Ectodermal cell (in vitro differentiated cells): ENCODE data around the gene ROBO1.

Experiments
- H3K27ac ChIP-seq: 2 replicates; pipeline ENCODE4 v1.7.0; 2013; ENCODE audit warnings: mild to moderate bottlenecking, low read depth, low read length; ENCODE audit not compliant: insufficient read depth, poor library complexity, severe bottlenecking
- H3K27me3 ChIP-seq: 2 replicates; pipeline ENCODE4 v1.7.0; 2013; ENCODE audit warnings: mild to moderate bottlenecking, low read length; ENCODE audit not compliant: insufficient read depth, control insufficient read depth, poor library complexity, severe bottlenecking
- H3K36me3 ChIP-seq: one replicate; pipeline ENCODE4 v1.7.0; 2013; ENCODE audit warnings: low read length; ENCODE audit not compliant: control insufficient read depth, insufficient read depth
- H3K4me1 ChIP-seq: one replicate; pipeline ENCODE4 v1.7.0; 2013; ENCODE audit warnings: low read length; ENCODE audit not compliant: control insufficient read depth, insufficient read depth
- H3K4me3 ChIP-seq: 2 replicates; pipeline ENCODE4 v1.7.0; 2013; ENCODE audit warnings: low read depth, low read length, control low read depth; ENCODE audit not compliant: insufficient read depth
- H3K9me3 ChIP-seq: 2 replicates; pipeline ENCODE4 v1.7.0; 2013; ENCODE audit warnings: mild to moderate bottlenecking, low read length, moderate library complexity; ENCODE audit not compliant: control insufficient read depth
- WGBS, 2 experiments: methylation state at CpG; one replicate each; pipeline ENCODE4 v1.1.7; 2013; ENCODE audit warnings: missing lambda C conversion rate in 2 of 2; 5-methylcytosine and 5-hydroxymethylcytosine counted together

The ROBO1 gene

DNA sequence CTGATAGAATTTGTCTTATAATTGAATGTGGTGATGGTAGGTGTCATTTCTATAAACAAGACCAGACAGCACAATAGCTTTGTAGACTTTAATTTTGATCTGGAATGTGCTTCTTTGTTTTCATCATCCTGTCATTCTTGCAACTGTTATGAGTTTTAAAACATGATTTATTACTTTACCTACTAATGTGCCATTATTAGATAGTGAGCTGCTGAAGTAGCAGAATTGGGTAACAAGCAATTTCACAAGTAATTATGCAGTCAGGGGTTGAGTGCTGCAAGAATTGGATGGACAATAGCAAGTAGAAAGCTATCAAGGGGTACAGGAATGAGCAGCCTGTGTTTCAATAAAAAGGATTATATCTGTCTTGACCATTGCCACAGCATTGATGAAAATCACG, 975.6 kb downstream of the ROBO1 start:
- 83% methylated on average over 1 of the region's 1 CpG; no CpG with 5 or more reads in 1 of the 2 experiments for WGBS, 2 experiments
- Histone ChIP-seq H3K27ac (no peak overlapping the region), H3K9me3 (no peaks in the 10 kb centered on the region), H3K4me3 (no peak overlapping the region), H3K27me3 (no peaks in the 10 kb centered on the region), H3K4me1 (no peaks in the 10 kb centered on the region), H3K36me3 (no peaks in the 10 kb centered on the region)

- WGBS, 2 experiments: 77 to 84% methylated on average over 3 of the region's 3 CpGs
- Histone ChIP-seq H3K36me3 (no peaks in the 10 kb centered on the region), H3K27me3 (no peaks in the 10 kb centered on the region), H3K9me3 (no peaks in the 10 kb centered on the region), H3K4me3 (no peak overlapping the region), H3K4me1 (no peaks in the 10 kb centered on the region), H3K27ac (no peak overlapping the region)
Measured at GRCh38 chr3:78791753-78792152, 976.0 kb downstream of the ROBO1 start.

- Histone ChIP-seq H3K27me3 (no peaks in the 10 kb centered on the region), H3K4me1 (no peaks in the 10 kb centered on the region), H3K9me3 (no peaks in the 10 kb centered on the region), H3K4me3 (no peak overlapping the region), H3K36me3 (no peaks in the 10 kb centered on the region), H3K27ac (no peak overlapping the region)
- 100% methylated on average over 1 of the region's 2 CpGs for WGBS, 2 experiments
Measured at GRCh38 chr3:78788839-78789238, 979.0 kb downstream of the ROBO1 start.

DNA sequence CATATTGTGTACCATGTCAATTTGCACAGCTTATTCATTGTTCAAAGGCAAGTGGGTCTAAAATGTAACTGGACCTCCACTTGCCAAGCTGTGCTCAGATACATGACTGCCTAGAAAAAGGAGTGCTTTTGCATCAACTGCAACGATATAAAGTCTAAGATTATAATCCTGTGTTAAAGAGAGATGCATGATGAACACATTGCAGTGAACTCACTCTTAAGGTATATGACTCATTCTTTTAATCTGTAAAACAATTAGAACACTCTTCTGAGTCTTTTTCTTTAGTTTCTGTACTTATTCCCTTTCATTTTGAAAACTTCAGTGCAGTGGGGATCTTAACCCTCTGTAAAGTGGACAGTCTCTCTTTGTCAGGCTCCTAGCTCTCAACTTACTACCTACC, 982.8 kb downstream of the ROBO1 start:
- Histone ChIP-seq H3K36me3 (no peaks in the 10 kb centered on the region), H3K9me3 (no peaks in the 10 kb centered on the region), H3K27me3 (no peaks in the 10 kb centered on the region), H3K4me1 (no peaks in the 10 kb centered on the region), H3K27ac (no peak overlapping the region), H3K4me3 (no peak overlapping the region)
- 100% methylated on average over 1 of the region's 1 CpG for WGBS, 2 experiments

- H3K9me3 ChIP-seq: no peaks in the 10 kb centered on the region
- H3K27ac ChIP-seq: no peak overlapping the region
- H3K4me1 ChIP-seq: no peaks in the 10 kb centered on the region
- no peaks in the 10 kb centered on the region for H3K36me3 ChIP-seq
- H3K27me3 ChIP-seq: no peaks in the 10 kb centered on the region
- H3K4me3 ChIP-seq: no peak overlapping the region
Measured at GRCh38 chr3:78781351-78781750, 986.4 kb downstream of the ROBO1 start.

DNA sequence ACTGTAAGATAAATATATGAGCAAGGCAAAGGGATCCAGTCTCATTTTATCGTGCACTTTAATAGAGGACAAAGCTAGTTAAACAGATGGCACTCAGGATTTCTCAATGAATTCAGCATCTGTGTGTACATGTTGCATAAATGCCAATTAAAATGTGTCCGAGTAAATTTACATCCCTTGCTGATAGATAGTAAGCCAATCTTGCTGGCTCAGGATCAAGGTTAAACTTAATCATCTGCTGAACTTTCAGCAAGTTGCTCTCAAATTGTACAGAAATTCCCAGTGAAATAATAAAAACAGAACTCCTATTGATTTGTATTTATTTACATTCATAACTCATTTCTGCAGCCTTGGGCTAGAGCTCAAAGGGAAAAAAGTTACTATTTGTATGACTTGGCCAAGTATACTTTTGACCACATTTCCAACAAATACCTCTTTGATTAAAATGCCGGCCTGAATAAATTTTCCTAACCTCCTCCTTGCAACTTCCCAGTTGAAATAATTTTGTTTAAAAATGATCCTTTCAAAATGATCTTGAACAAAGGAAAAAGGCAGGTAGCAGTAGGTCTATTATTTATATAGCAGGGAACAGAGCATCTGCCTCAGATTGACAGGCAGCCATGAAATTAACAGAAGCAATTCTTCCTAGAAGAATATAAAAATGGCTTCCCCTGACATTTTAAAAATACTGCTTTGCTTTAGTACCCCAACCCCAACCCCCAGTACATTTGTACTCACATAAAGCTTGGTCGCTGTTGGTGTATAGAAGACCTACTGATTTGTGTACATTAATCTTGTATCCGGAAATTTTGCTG, 1001.9 kb downstream of the ROBO1 start:
- Histone ChIP-seq H3K36me3 (no peaks in the 10 kb centered on the region), H3K4me3 (no peak overlapping the region), H3K4me1 (no peaks in the 10 kb centered on the region), H3K9me3 (no peaks in the 10 kb centered on the region), H3K27me3 (no peaks in the 10 kb centered on the region), H3K27ac (no peak overlapping the region)
- WGBS, 2 experiments: 92 to 94% methylated on average over 4 to 5 of the region's 5 CpGs

DNA sequence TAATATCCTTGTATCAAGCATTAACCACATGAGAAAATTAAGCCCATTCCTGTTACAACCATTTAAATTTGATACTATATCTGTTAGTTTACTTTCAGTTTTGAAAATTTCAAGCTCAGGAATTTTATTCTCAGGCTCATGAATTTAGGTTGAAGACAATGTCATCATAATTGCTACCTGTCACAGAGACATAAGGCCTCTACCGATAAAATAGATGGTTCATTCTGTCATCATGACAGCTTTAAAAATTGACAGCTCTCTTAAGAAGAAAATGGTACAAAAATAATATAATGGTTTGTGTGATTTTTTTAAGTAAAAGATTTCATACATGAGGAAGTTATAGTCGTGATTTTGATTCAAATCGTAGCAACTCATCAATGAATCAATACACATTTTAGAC, 1003.2 kb downstream of the ROBO1 start:
- H3K36me3 ChIP-seq: no peaks in the 10 kb centered on the region
- no peak overlapping the region for H3K4me3 ChIP-seq
- H3K4me1 ChIP-seq: no peaks in the 10 kb centered on the region
- 80 to 100% methylated on average over 1 to 3 of the region's 3 CpGs for WGBS, 2 experiments
- no peak overlapping the region for H3K27ac ChIP-seq
- H3K27me3 ChIP-seq: no peaks in the 10 kb centered on the region
- H3K9me3 ChIP-seq: no peaks in the 10 kb centered on the region

- H3K36me3 ChIP-seq: no peaks in the 10 kb centered on the region
- H3K4me1 ChIP-seq: no peaks in the 10 kb centered on the region
- H3K27me3 ChIP-seq: no peaks in the 10 kb centered on the region
- no peak overlapping the region for H3K27ac ChIP-seq
- no CpG with 5 or more reads among the region's 1 CpG for WGBS, 2 experiments
- no peaks in the 10 kb centered on the region for H3K9me3 ChIP-seq
- H3K4me3 ChIP-seq: no peak overlapping the region
Measured at GRCh38 chr3:78762121-78762520, 1005.7 kb downstream of the ROBO1 start.

- no peaks in the 10 kb centered on the region for H3K36me3 ChIP-seq
- no peak overlapping the region for H3K27ac ChIP-seq
- H3K4me1 ChIP-seq: no peaks in the 10 kb centered on the region
- 63 to 83% methylated on average over 1 to 2 of the region's 2 CpGs for WGBS, 2 experiments
- no peak overlapping the region for H3K4me3 ChIP-seq
- no peaks in the 10 kb centered on the region for H3K27me3 ChIP-seq
- H3K9me3 ChIP-seq: no peaks in the 10 kb centered on the region
Measured at GRCh38 chr3:78761126-78761525, 1006.7 kb downstream of the ROBO1 start.

- 88 to 90% methylated on average over 3 to 4 of the region's 4 CpGs for WGBS, 2 experiments
- Histone ChIP-seq H3K4me1 (no peaks in the 10 kb centered on the region), H3K27ac (no peak overlapping the region), H3K4me3 (no peak overlapping the region), H3K36me3 (no peaks in the 10 kb centered on the region), H3K9me3 (no peaks in the 10 kb centered on the region), H3K27me3 (no peaks in the 10 kb centered on the region)
Measured at GRCh38 chr3:78757731-78758130, 1010.1 kb downstream of the ROBO1 start.
